AG04450 (cell line): Measurements from ENCODE around the gene AVP. TPM values are rescaled to one million over a fixed set of nuclear protein-coding genes. Genes with fewer than 3 reads are reported as not detected.
"Not testable (repeated sequence)": the region's sequence is repeated elsewhere in the genome, so short reads cannot be mapped to it uniquely, and the experiment has no call there.

Experiments
- CTCF ChIA-PET: fragments of 300-600, 350-600 bp; formaldehyde crosslinking; extraction: SDS; loops from one replicate; lab custom pipeline; 2022; ENCODE audit warnings: antibody characterized with exemption, inconsistent platforms; lab: Charles Lee
- POLR2A ChIA-PET: fragments of 350-600 bp; formaldehyde crosslinking; extraction: SDS; loops from one replicate; lab custom pipeline; 2021; ENCODE audit warnings: antibody characterized with exemption, inconsistent platforms; lab: Yijun Ruan, JAX
- DNase-seq: peaks from one replicate; pipeline ENCODE4 v3.0.0-alpha.2; 2011; ENCODE audit warnings: low read depth, low spot score
- H3K27ac ChIP-seq: one replicate; pipeline ENCODE4 v1.5.1; 2012; ENCODE audit warnings: low read depth, low read length, control low read depth
- H3K27me3 ChIP-seq: one replicate; pipeline ENCODE4 v1.6.0; 2012; ENCODE audit warnings: low read length; ENCODE audit not compliant: control insufficient read depth, insufficient read depth
- H3K4me3 ChIP-seq: 2 replicates; pipeline ENCODE4 v1.5.1; 2011; ENCODE audit warnings: mild to moderate bottlenecking, low read depth, low read length, control low read depth
- H3K9me3 ChIP-seq: 2 replicates; pipeline ENCODE4 v1.5.1; 2012; ENCODE audit warnings: low read length; ENCODE audit not compliant: control insufficient read depth, insufficient read depth
- polyA plus RNA-seq: library from polyadenylated mRNA; depleted of rRNA; stranded (reverse); fragments of >200 nt; gene quantifications from 2 replicates; pipeline ENCODE4 v1.2.3, GENCODE V29; 2011
- TF ChIP-seq, protein P1 (sequence below): IDR thresholded peaks from 2 replicates; pipeline ENCODE4 v1.5.1; 2011; ENCODE audit warnings: low read depth, low read length, control low read depth, inconsistent platforms

Gene AVP
- polyA plus RNA-seq, 1 experiment: not detected

DNA sequence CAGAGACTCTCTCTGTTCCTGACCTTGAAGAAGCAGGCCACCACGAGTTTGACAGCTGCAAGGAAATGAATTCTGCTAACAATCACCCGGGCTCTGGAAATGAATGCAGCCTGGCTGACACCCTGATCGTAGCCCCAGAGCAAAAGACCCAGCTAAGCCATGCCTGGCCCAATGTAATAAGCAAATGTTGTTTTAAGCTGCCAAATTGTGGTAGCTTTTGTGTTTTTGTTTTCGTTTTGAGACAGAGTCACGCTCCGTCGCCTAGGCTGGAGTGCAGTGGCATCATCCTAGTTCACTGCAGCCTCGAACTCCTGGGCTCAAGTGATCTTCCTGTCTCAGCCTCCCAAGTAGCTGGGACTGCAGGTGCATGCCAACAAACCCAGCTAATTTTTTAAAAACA lies 16.4 kb downstream of the AVP start:
- Histone ChIP-seq H3K4me3 (no peak overlapping the region), H3K27ac (no peak overlapping the region), H3K27me3 (peaks cover 15% of the 10 kb centered on the region), H3K9me3 (peaks cover 5% of the 10 kb centered on the region; the same call in 1 of the 2 replicates)
- TF ChIP-seq, protein P1, sequence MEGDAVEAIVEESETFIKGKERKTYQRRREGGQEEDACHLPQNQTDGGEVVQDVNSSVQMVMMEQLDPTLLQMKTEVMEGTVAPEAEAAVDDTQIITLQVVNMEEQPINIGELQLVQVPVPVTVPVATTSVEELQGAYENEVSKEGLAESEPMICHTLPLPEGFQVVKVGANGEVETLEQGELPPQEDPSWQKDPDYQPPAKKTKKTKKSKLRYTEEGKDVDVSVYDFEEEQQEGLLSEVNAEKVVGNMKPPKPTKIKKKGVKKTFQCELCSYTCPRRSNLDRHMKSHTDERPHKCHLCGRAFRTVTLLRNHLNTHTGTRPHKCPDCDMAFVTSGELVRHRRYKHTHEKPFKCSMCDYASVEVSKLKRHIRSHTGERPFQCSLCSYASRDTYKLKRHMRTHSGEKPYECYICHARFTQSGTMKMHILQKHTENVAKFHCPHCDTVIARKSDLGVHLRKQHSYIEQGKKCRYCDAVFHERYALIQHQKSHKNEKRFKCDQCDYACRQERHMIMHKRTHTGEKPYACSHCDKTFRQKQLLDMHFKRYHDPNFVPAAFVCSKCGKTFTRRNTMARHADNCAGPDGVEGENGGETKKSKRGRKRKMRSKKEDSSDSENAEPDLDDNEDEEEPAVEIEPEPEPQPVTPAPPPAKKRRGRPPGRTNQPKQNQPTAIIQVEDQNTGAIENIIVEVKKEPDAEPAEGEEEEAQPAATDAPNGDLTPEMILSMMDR: no peak
- ChIA-PET POLR2A (no interaction called here), CTCF (interaction anchor here (1.8 kb wide), 1 partner anchor 14 kb away, joined by 8 read pairs; no protein-coding TSS in a partner anchor)
- DNase-seq: no peak

- ChIA-PET CTCF (interaction anchor here (1.1 to 1.8 kb wide), 2 partner anchors 13 to 14 kb away, joined by 6 to 8 read pairs; no protein-coding TSS in a partner anchor), POLR2A (interaction anchor here (0.6 to 0.7 kb wide), 2 partner anchors 15 to 35 kb away, joined by 3 to 9 read pairs; no protein-coding TSS in a partner anchor)
- DNase-seq: no peak
- H3K4me3 ChIP-seq: no peak overlapping the region
- TF ChIP-seq, protein P1: no peak
- peaks cover 1% of the 10 kb centered on the region; the same call in 1 of the 2 replicates for H3K9me3 ChIP-seq
- H3K27me3 ChIP-seq: peaks cover 8% of the 10 kb centered on the region
- H3K27ac ChIP-seq: no peak overlapping the region
These were observed 17.1 kb downstream of the AVP start for GRCh38 chr20:3067139-3068014.

- DNase-seq, H3K4me3 ChIP-seq, CTCF ChIA-PET, POLR2A ChIA-PET, H3K9me3 ChIP-seq, H3K27ac ChIP-seq, H3K27me3 ChIP-seq: not testable (repeated sequence)
These were observed 20.4 kb downstream of the AVP start for GRCh38 chr20:3064119-3064518.

- Histone ChIP-seq H3K27ac (no peak overlapping the region), H3K4me3 (no peak overlapping the region), H3K27me3 (no peaks in the 10 kb centered on the region), H3K9me3 (no peaks in the 10 kb centered on the region)
- CTCF ChIA-PET: no interaction called here
- TF ChIP-seq, protein P1: no peak
- DNase-seq: no peak
- POLR2A ChIA-PET: no interaction called here
These were observed 25.0 kb downstream of the AVP start for GRCh38 chr20:3059489-3059888.

DNA sequence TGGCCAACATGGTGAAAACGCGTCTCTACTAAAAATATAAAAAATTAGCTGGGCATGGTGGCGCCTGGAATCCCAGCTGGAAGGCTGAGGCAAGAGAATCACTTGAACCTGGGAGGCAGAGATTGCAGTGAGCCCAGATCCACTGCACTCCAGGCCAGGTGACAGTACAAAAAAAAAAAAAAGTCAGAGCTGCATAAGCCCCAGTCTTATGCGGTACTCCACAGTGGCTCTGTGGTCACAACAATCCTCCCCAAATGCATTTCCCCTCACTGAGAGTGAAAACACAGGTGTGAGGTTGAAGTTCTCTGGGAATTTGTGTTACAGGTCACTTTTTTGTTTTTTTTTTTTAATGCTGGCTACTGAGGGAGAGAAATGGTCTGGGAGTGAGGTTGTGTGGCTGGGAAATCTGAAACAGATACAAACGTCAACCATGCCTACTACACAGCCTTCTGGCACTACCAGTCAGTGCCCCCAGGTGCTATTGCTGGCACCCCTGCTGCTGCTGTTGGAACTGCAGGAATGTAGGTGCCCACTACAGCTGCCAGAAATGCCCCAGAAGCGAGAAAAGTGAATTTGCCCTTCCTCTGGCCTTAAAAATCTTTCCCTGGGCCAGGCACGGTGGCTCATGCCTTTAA lies 33.0 kb downstream of the AVP start:
- ChIA-PET CTCF (interaction anchor here (0.7 kb wide), 1 partner anchor 26 kb away, joined by 3 read pairs; no protein-coding TSS in a partner anchor), POLR2A (no interaction called here)
- no peaks in the 10 kb centered on the region for H3K27me3 ChIP-seq
- DNase-seq: no peak
- H3K27ac ChIP-seq: no peak overlapping the region
- H3K9me3 ChIP-seq: no peaks in the 10 kb centered on the region; the same call in 1 of the 2 replicates
- no peak overlapping the region for H3K4me3 ChIP-seq
- TF ChIP-seq, protein P1: no peak
